GM21786 (cell line): Measurements from ENCODE around the gene LEMD3.

Experiments
- ATAC-seq: cut with Tn5 transposase; IDR thresholded peaks from one replicate; pipeline ENCODE4 v1.9.1; 2021; ENCODE audit not compliant: unreplicated experiment

Gene LEMD3

GRCh38 chr12:65168681-65169319, 583 bp upstream of the LEMD3 start:
- ATAC-seq: peak; percentile 1

GRCh38 chr12:65170209-65170881, 962 bp downstream of the LEMD3 start:
- ATAC-seq: peak; percentile 40

- no peak for ATAC-seq
Measured at GRCh38 chr12:65171073-65171472, 1.7 kb downstream of the LEMD3 start.

GRCh38 chr12:65171870-65172269, 2.5 kb downstream of the LEMD3 start:
- no peak for ATAC-seq

GRCh38 chr12:65175385-65175784, 6.0 kb downstream of the LEMD3 start:
- no peak for ATAC-seq

GRCh38 chr12:65182012-65182739, 12.8 kb downstream of the LEMD3 start:
- no peak for ATAC-seq

- ATAC-seq: no peak
Measured at GRCh38 chr12:65184176-65184857, 14.9 kb downstream of the LEMD3 start.

GRCh38 chr12:65184858-65185229, 15.5 kb downstream of the LEMD3 start:
- ATAC-seq: no peak

- ATAC-seq: no peak
Measured at GRCh38 chr12:65187665-65188064, 18.3 kb downstream of the LEMD3 start.

- ATAC-seq: peak; percentile 48
Measured at GRCh38 chr12:65188179-65188701, 18.9 kb downstream of the LEMD3 start.

- ATAC-seq: peak; percentile 95
Measured at GRCh38 chr12:65189028-65189718, 19.8 kb downstream of the LEMD3 start.

GRCh38 chr12:65192963-65193516, 23.7 kb downstream of the LEMD3 start:
- no peak for ATAC-seq

- ATAC-seq: no peak
Measured at GRCh38 chr12:65194949-65195348, 25.6 kb downstream of the LEMD3 start.

- no peak for ATAC-seq
Measured at GRCh38 chr12:65195387-65196055, 26.1 kb downstream of the LEMD3 start.

- ATAC-seq: no peak
Measured at GRCh38 chr12:65196762-65197567, 27.6 kb downstream of the LEMD3 start.

GRCh38 chr12:65199604-65200003, 30.2 kb downstream of the LEMD3 start:
- no peak for ATAC-seq

GRCh38 chr12:65200007-65200665, 30.8 kb downstream of the LEMD3 start:
- no peak for ATAC-seq

GRCh38 chr12:65203376-65203775, 34.0 kb downstream of the LEMD3 start:
- no peak for ATAC-seq
